H9 (cell line): ENCODE data around the gene FMNL1. TPM values are rescaled to one million over a fixed set of nuclear protein-coding genes. Genes with fewer than 3 reads are reported as not detected.

ENCODE experiments used
- DNase-seq: peaks from one replicate; pipeline ENCODE4 v3.0.0-alpha.2; 2017
- H2AFZ ChIP-seq: one replicate; pipeline ENCODE4 v1.6.1; 2013; ENCODE audit warnings: mild to moderate bottlenecking, low read length, control low read depth, moderate library complexity
- H2AK5ac ChIP-seq: 2 replicates; pipeline ENCODE4 v1.6.1; 2013; ENCODE audit warnings: low read length, control low read depth, mixed read lengths; ENCODE audit not compliant: insufficient read length
- H2BK120ac ChIP-seq: one replicate; pipeline ENCODE4 v1.6.1; 2013; ENCODE audit warnings: low read depth, mild to moderate bottlenecking, low read length, control low read depth, inconsistent platforms; ENCODE audit not compliant: poor library complexity, severe bottlenecking
- H2BK12ac ChIP-seq: 2 replicates; pipeline ENCODE4 v1.6.1; 2013; ENCODE audit warnings: low read length, control low read depth, mixed read lengths, low read depth; ENCODE audit not compliant: insufficient read length
- H2BK15ac ChIP-seq: 2 replicates; pipeline ENCODE4 v1.6.1; 2013; ENCODE audit warnings: low read depth, low read length, control low read depth
- H2BK20ac ChIP-seq: one replicate; pipeline ENCODE4 v1.6.1; 2013; ENCODE audit warnings: low read depth, mild to moderate bottlenecking, low read length, control low read depth, inconsistent platforms; ENCODE audit not compliant: poor library complexity, severe bottlenecking
- H2BK5ac ChIP-seq: 2 replicates; pipeline ENCODE4 v1.6.1; 2013; ENCODE audit warnings: low read length, control low read depth, mixed read lengths; ENCODE audit not compliant: insufficient read length
- H3K14ac ChIP-seq: 2 replicates; pipeline ENCODE4 v1.6.1; 2013; ENCODE audit warnings: low read length, control low read depth; ENCODE audit not compliant: insufficient read depth
- H3K18ac ChIP-seq: 2 replicates; pipeline ENCODE4 v1.6.1; 2013; ENCODE audit warnings: low read depth, mild to moderate bottlenecking, mixed read lengths, low read length, control low read depth; ENCODE audit not compliant: insufficient read length
- H3K23ac ChIP-seq: 2 replicates; pipeline ENCODE4 v1.6.1; 2013; ENCODE audit warnings: low read length, control low read depth, mixed read lengths, low read depth; ENCODE audit not compliant: insufficient read length
- H3K23me2 ChIP-seq: 2 replicates; pipeline ENCODE4 v1.6.1; 2013; ENCODE audit warnings: low read depth, mild to moderate bottlenecking, mixed read lengths, low read length, control low read depth; ENCODE audit not compliant: insufficient read length, poor library complexity, severe bottlenecking
- H3K27ac ChIP-seq: 2 replicates; pipeline ENCODE4 v1.5.1; 2013; ENCODE audit warnings: low read length, control low read depth, mixed read lengths, low read depth; ENCODE audit not compliant: insufficient read length
- H3K27me3 ChIP-seq: 2 replicates; pipeline ENCODE4 v1.6.1; 2013; ENCODE audit warnings: low read length, control low read depth, inconsistent platforms; ENCODE audit not compliant: insufficient read depth
- H3K4ac ChIP-seq: 2 replicates; pipeline ENCODE4 v1.6.1; 2013; ENCODE audit warnings: low read depth, mild to moderate bottlenecking, control low read depth, inconsistent platforms, low read length, moderate library complexity
- H3K4me1 ChIP-seq: 2 replicates; pipeline ENCODE4 v1.6.1; 2013; ENCODE audit warnings: low read length, control low read depth, inconsistent platforms; ENCODE audit not compliant: insufficient read depth
- H3K4me2 ChIP-seq: 2 replicates; pipeline ENCODE4 v1.6.1; 2013; ENCODE audit warnings: low read length, control low read depth, mixed read lengths; ENCODE audit not compliant: insufficient read length, insufficient read depth
- H3K56ac ChIP-seq: 2 replicates; pipeline ENCODE4 v1.6.1; 2013; ENCODE audit warnings: low read depth, mild to moderate bottlenecking, mixed read lengths, low read length, control low read depth; ENCODE audit not compliant: insufficient read length
- H3K79me1 ChIP-seq: 2 replicates; pipeline ENCODE4 v1.6.1; 2013; ENCODE audit warnings: low read depth, mild to moderate bottlenecking, moderate library complexity, low read length, control low read depth, inconsistent platforms; ENCODE audit not compliant: insufficient read depth, poor library complexity, severe bottlenecking
- H3K79me2 ChIP-seq: 2 replicates; pipeline ENCODE4 v1.6.1; 2013; ENCODE audit warnings: low read length, control low read depth, inconsistent platforms; ENCODE audit not compliant: insufficient read depth
- H3K9ac ChIP-seq: 2 replicates; pipeline ENCODE4 v1.6.1; 2013; ENCODE audit warnings: low read length, control low read depth, mixed read lengths; ENCODE audit not compliant: insufficient read length; ENCODE audit errors: extremely low read depth
- H3K9me3 ChIP-seq: one replicate; pipeline ENCODE4 v1.6.1; 2013; ENCODE audit warnings: low read depth, low read length, inconsistent platforms; ENCODE audit not compliant: control insufficient read depth
- H3T11ph ChIP-seq: one replicate; pipeline ENCODE4 v1.6.1; 2013; ENCODE audit warnings: mild to moderate bottlenecking, low read length, control low read depth, inconsistent platforms
- H4K20me1 ChIP-seq: one replicate; pipeline ENCODE4 v1.6.1; 2013; ENCODE audit not compliant: control insufficient read depth, insufficient read length, insufficient read depth
- H4K5ac ChIP-seq: 2 replicates; pipeline ENCODE4 v1.6.1; 2013; ENCODE audit warnings: low read depth, mild to moderate bottlenecking, mixed read lengths, low read length, control low read depth; ENCODE audit not compliant: insufficient read length
- H4K8ac ChIP-seq: replicated peaks from 2 replicates; pipeline ENCODE4 v1.6.1; 2013; ENCODE audit warnings: low read length, control low read depth, mixed read lengths, low read depth; ENCODE audit not compliant: insufficient read length
- H4K91ac ChIP-seq: 2 replicates; pipeline ENCODE4 v1.6.1; 2013; ENCODE audit warnings: low read depth, mild to moderate bottlenecking, moderate library complexity, mixed read lengths, low read length, control low read depth; ENCODE audit not compliant: insufficient read length
- H3K27ac Mint-ChIP-seq, 3 experiments: 2 replicates in 2 of 3; 3 replicates in 1 of 3; pipeline ENCODE4 v1.8.0; 2020 to 2021; ENCODE audit warnings: mixed read lengths in 3 of 3, mild to moderate bottlenecking in 1 of 3, moderate library complexity in 1 of 3
- H3K27me3 Mint-ChIP-seq: 2 replicates; pipeline ENCODE4 v1.8.0; 2021; ENCODE audit warnings: low read depth, mild to moderate bottlenecking, moderate library complexity, mixed read lengths
- H3K36me3 Mint-ChIP-seq, 3 experiments: 2 replicates in 2 of 3; 3 replicates in 1 of 3; pipeline ENCODE4 v1.8.0; 2020 to 2021; ENCODE audit warnings: low read depth in 3 of 3, mixed read lengths in 3 of 3; ENCODE audit not compliant: insufficient read depth in 1 of 3
- H3K4me1 Mint-ChIP-seq, 2 experiments: 2 replicates each; pipeline ENCODE4 v1.8.0; 2020; ENCODE audit warnings: mixed read lengths in 2 of 2
- H3K4me3 Mint-ChIP-seq, 2 experiments: 2 replicates in 1 of 2; 3 replicates in 1 of 2; pipeline ENCODE4 v1.8.0; 2020 to 2021; ENCODE audit warnings: mild to moderate bottlenecking in 2 of 2, mixed read lengths in 2 of 2, moderate library complexity in 1 of 2
- H3K9me3 Mint-ChIP-seq, 2 experiments: 2 replicates in 1 of 2; 3 replicates in 1 of 2; pipeline ENCODE4 v1.8.0; 2020; ENCODE audit warnings: mild to moderate bottlenecking in 2 of 2, mixed read lengths in 2 of 2, moderate library complexity in 1 of 2
- CTCF ChIP-seq: fragments of 200-600 bp; sonication (generic); conservative IDR thresholded peaks from 3 replicates; pipeline ENCODE4 v1.8.0; 2021; ENCODE audit warnings: antibody characterized with exemption, mild to moderate bottlenecking
- WGBS: extraction: QIAGEN DNeasy Blood & Tissue Kit; methylation state at CpG from one replicate; pipeline ENCODE4 v1.1.7; 2013; ENCODE audit warnings: missing lambda C conversion rate, low lambda C conversion rate, mixed read lengths; ENCODE audit not compliant: insufficient read length; ENCODE audit errors: extremely low coverage; 5-methylcytosine and 5-hydroxymethylcytosine counted together
- total RNA-seq: library from RNA; stranded (reverse); gene quantifications from 2 replicates; pipeline ENCODE4 v1.2.1, GENCODE V29; 2021

The FMNL1 gene
- total RNA-seq, 1 experiment from 2014 or later: 6.9 TPM

GRCh38 chr17:45243750-45244149 is 22.1 kb downstream of the FMNL1 start:
- Histone ChIP-seq H2BK20ac (no peak overlapping the region), H4K8ac (no peak overlapping the region), H3K14ac (no peak overlapping the region; the same call in 1 of the 2 replicates), H2BK15ac (no peak overlapping the region), H3K18ac (no peak overlapping the region), H2BK120ac (no peak overlapping the region), H3K27me3 (peaks cover 4% of the 10 kb centered on the region; the same call in 1 of the 2 replicates), H4K20me1 (no peaks in the 10 kb centered on the region), H3K4ac (no peak overlapping the region), H2BK5ac (no peak overlapping the region), H3T11ph (no peak overlapping the region), H3K23me2 (peaks cover 23% of the 10 kb centered on the region), H3K4me2 (no peak overlapping the region), H2AFZ (no peak overlapping the region), H2BK12ac (no peak overlapping the region), H3K23ac (no peak overlapping the region), H4K5ac (no peak overlapping the region), H2AK5ac (no peak overlapping the region), H3K27ac (no peak overlapping the region), H3K56ac (no peak overlapping the region), H3K4me1 (peaks cover 3% of the 10 kb centered on the region; the same call in 1 of the 2 replicates), H4K91ac (no peak overlapping the region), H3K79me2 (no peaks in the 10 kb centered on the region), H3K9me3 (no peaks in the 10 kb centered on the region), H3K9ac (no peak overlapping the region), H3K79me1 (no peaks in the 10 kb centered on the region)
- Mint-ChIP-seq H3K27me3 (peaks cover 46% of the 10 kb centered on the region), H3K4me1 (peaks cover 16 to 31% of the 10 kb centered on the region in 2 experiments), H3K4me3 (no peak overlapping the region; a peak in 1 of 5 replicates), H3K9me3 (no peaks in the 10 kb centered on the region; a peak in 1 of 5 replicates), H3K27ac (no peak overlapping the region), H3K36me3 (peaks cover 0 to 4% (median 0%) of the 10 kb centered on the region in 3 experiments; a peak in 2 of 7 replicates)
- DNase-seq: no peak
- TF ChIP-seq CTCF: no peak
- WGBS: no CpG with 5 or more reads among the region's 18 CpGs
